22Rv1 (cell line): ENCODE measurements around the gene AP3S1.

Experiments used
- CTCF ChIP-seq: fragments of 450-650 bp; IDR thresholded peaks from 2 replicates; pipeline ENCODE4 v1.5.1; 2017; ENCODE audit warnings: mild to moderate bottlenecking
- ZFX ChIP-seq: fragments of 450-650 bp; IDR thresholded peaks from 2 replicates; pipeline ENCODE4 v1.6.1; 2017; ENCODE audit warnings: antibody characterized with exemption, borderline replicate concordance

- TF ChIP-seq ZFX (no peak), CTCF (no peak)
Measured at GRCh38 chr5:115796656-115797055, 45.1 kb upstream of the AP3S1 start.
